Stimulated activated CD8-positive, alpha-beta memory T cell treated with anti-CD3 and anti-CD28 coated beads, Interleukin-4, amount 100 ng/mL, for 1 hour (primary cell): Measurements from ENCODE around the gene SLC4A1AP.

Experiments
- DNase-seq, 2 donors: peaks; one replicate each; pipeline ENCODE4 v3.0.0-alpha.2; 2020; ENCODE audit warnings: low read depth in 2 of 2, low spot score in 1 of 2

SLC4A1AP gene

DNA sequence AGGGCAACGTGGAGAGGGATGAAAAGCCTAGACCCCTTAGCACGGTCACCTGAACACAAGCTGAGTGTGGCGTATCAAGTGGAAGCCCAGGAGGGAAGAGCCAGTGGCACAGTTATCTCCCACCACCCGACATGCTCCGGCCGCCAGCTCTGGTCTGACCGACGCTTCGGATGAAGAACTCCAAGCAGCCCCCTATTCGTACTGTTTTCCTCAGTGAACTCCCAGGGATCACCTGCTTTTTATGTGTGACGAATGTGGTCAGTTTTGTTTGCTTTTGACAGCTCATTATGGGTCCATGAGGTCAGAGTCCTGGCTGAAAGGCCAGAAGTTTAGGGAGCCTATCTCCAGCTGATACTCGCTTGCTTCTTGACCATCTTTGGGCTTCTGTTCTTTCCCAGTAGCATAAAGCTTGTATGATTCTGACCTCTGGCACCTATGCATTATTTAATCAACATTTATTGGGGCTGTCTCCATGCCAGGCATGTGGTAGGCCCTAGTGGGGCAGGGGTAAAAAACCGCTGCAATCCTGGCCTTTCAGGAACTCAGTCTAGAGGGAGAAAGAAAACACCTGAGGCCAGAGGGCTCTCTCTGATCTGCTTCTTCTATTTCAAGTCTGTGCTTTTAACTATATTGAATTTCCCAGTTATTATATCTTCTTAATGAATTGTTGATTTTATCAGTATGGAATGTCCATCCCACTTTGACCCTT is 74.8 kb downstream of the SLC4A1AP start:
- DNase-seq: no peak

GRCh38 chr2:27739058-27739373 is 75.3 kb downstream of the SLC4A1AP start:
- no peak for DNase-seq

GRCh38 chr2:27741673-27742072 is 78.0 kb downstream of the SLC4A1AP start:
- DNase-seq: no peak

- DNase-seq: no peak
Observed at GRCh38 chr2:27742571-27742970, 78.9 kb downstream of the SLC4A1AP start.
